Parathyroid adenoma (tissue), 2 donors: Measurements from ENCODE around the gene GTF3C5.
"Not testable (repeated sequence)": the region's sequence is repeated elsewhere in the genome, so short reads cannot be mapped to it uniquely, and the experiment has no call there.

ENCODE experiments used
- H2AFZ ChIP-seq: fragments of 300-600 bp; sonication (generic); one replicate; pipeline ENCODE4 v1.7.0; 2017; ENCODE audit warnings: antibody characterized with exemption, mild to moderate bottlenecking
- H3K27ac ChIP-seq: fragments of 300-600 bp; sonication (generic); one replicate; pipeline ENCODE4 v1.7.0; 2017
- H3K27me3 ChIP-seq: fragments of 300-600 bp; sonication (generic); one replicate; pipeline ENCODE4 v1.7.0; 2017; ENCODE audit warnings: low read length; ENCODE audit not compliant: control insufficient read depth, insufficient read depth
- H3K36me3 ChIP-seq: fragments of 300-600 bp; sonication (generic); one replicate; pipeline ENCODE4 v1.7.0; 2017; ENCODE audit warnings: low read length; ENCODE audit not compliant: control insufficient read depth, insufficient read depth
- H3K4me1 ChIP-seq: fragments of 300-600 bp; sonication (generic); one replicate; pipeline ENCODE4 v1.7.0; 2017; ENCODE audit warnings: control low read depth
- H3K4me2 ChIP-seq: fragments of 300-600 bp; sonication (generic); one replicate; pipeline ENCODE4 v1.7.0; 2017; ENCODE audit warnings: low read length
- H3K4me3 ChIP-seq: fragments of 300-600 bp; sonication (generic); one replicate; pipeline ENCODE4 v1.7.0; 2017; ENCODE audit warnings: low read depth, low read length
- H3K79me2 ChIP-seq: fragments of 300-600 bp; sonication (generic); one replicate; pipeline ENCODE4 v1.7.0; 2017; ENCODE audit warnings: control low read depth
- H3K9ac ChIP-seq: fragments of 300-600 bp; sonication (generic); one replicate; pipeline ENCODE4 v1.7.0; 2017; ENCODE audit warnings: mild to moderate bottlenecking
- H3K9me3 ChIP-seq: fragments of 300-600 bp; sonication (generic); one replicate; pipeline ENCODE4 v1.7.0; 2017; ENCODE audit warnings: low read length; ENCODE audit not compliant: control insufficient read depth
- CTCF ChIP-seq: fragments of 300-600 bp; sonication (generic); IDR thresholded peaks from one replicate; pipeline ENCODE4 v1.7.0; 2017; ENCODE audit warnings: antibody characterized with exemption, mild to moderate bottlenecking
- donor health status: primary hyperparathyroidism.

The GTF3C5 gene

DNA sequence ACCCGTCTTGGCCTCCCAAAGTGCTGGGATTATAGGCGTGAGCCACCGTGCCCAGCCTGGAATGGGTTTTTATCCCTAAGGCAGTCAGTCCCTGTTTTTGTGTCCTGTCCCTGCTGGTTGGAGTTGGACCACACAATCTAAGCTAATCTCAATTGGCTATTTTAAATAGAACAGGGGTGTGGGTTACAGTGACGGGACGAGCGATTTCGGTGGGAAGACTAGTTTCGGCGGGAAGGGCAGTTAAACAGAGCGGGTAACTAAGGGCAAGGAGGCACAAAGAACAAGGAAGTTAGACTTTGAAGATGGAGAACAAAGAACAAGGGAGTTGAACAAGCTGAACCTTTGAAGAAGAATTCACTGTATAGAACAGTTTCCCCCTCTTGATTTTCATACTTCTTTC is 1.4 kb downstream of the GTF3C5 start:
- TF ChIP-seq CTCF: no peak
- H3K4me1 ChIP-seq: peaks cover 2% of the 10 kb centered on the region
- H3K27ac ChIP-seq: no peak overlapping the region
- no peak overlapping the region for H2AFZ ChIP-seq
- no peaks in the 10 kb centered on the region for H3K27me3 ChIP-seq
- no peak overlapping the region for H3K4me3 ChIP-seq
- no peak overlapping the region for H3K4me2 ChIP-seq
- no peak overlapping the region for H3K9ac ChIP-seq
- peaks cover 23% of the 10 kb centered on the region for H3K79me2 ChIP-seq
- H3K36me3 ChIP-seq: no peaks in the 10 kb centered on the region
- H3K9me3 ChIP-seq: no peaks in the 10 kb centered on the region

GRCh38 chr9:133035669-133036068 is 4.9 kb downstream of the GTF3C5 start:
- no peaks in the 10 kb centered on the region for H3K27me3 ChIP-seq
- H3K4me3 ChIP-seq: no peak overlapping the region
- no peak overlapping the region for H3K27ac ChIP-seq
- H3K36me3 ChIP-seq: no peaks in the 10 kb centered on the region
- H3K79me2 ChIP-seq: peaks cover 23% of the 10 kb centered on the region
- TF ChIP-seq CTCF: no peak
- H3K9ac ChIP-seq: no peak overlapping the region
- H3K4me2 ChIP-seq: no peak overlapping the region
- peaks cover 2% of the 10 kb centered on the region for H3K4me1 ChIP-seq
- no peaks in the 10 kb centered on the region for H3K9me3 ChIP-seq
- H2AFZ ChIP-seq: no peak overlapping the region

- Histone ChIP-seq H3K9ac (no peak overlapping the region), H3K36me3 (no peaks in the 10 kb centered on the region), H3K79me2 (peaks cover 8% of the 10 kb centered on the region), H3K27ac (no peak overlapping the region), H3K4me3 (no peak overlapping the region), H2AFZ (no peak overlapping the region), H3K4me2 (no peak overlapping the region), H3K4me1 (no peaks in the 10 kb centered on the region), H3K9me3 (no peaks in the 10 kb centered on the region), H3K27me3 (no peaks in the 10 kb centered on the region)
- TF ChIP-seq CTCF: no peak
These were observed 7.1 kb downstream of the GTF3C5 start for GRCh38 chr9:133037775-133038515.

- peak; percentile 22 for TF ChIP-seq CTCF
- H3K4me1 ChIP-seq, H3K9ac ChIP-seq, H3K4me3 ChIP-seq, H3K36me3 ChIP-seq, H3K9me3 ChIP-seq, H3K27ac ChIP-seq, H3K27me3 ChIP-seq, H3K79me2 ChIP-seq, H2AFZ ChIP-seq, H3K4me2 ChIP-seq: not testable (repeated sequence)
These were observed 10.2 kb downstream of the GTF3C5 start for GRCh38 chr9:133040892-133041479.

DNA sequence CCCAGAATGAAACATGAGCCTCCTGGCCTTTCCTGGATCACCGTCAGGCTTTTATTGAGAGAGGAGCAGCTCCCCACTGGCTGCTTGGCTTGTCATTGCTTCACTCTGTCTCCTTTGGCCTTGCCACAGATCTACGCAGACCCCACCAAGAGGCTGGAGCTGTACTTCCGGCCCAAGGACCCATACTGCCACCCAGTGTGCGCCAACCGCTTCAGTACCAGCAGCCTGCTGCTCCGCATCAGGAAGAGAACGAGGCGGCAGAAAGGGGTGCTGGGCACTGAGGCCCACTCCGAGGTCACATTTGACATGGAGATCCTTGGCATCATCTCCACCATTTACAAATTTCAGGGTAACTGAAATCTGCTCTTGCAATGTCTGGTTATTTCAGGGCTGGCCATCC is 11.2 kb downstream of the GTF3C5 start:
- Histone ChIP-seq H3K79me2 (no peaks in the 10 kb centered on the region), H3K4me3 (no peak overlapping the region), H2AFZ (no peak overlapping the region), H3K27me3 (no peaks in the 10 kb centered on the region), H3K4me2 (no peak overlapping the region), H3K27ac (no peak overlapping the region), H3K4me1 (no peaks in the 10 kb centered on the region), H3K9me3 (no peaks in the 10 kb centered on the region), H3K36me3 (no peaks in the 10 kb centered on the region), H3K9ac (no peak overlapping the region)
- TF ChIP-seq CTCF: no peak
